Ishikawa (cell line): Measurements from ENCODE around the gene DOK7.

Experiments used
- CREB1 ChIP-seq: IDR thresholded peaks from 2 replicates; pipeline ENCODE4 v1.6.1; 2012; ENCODE audit warnings: low read depth
- EP300 ChIP-seq: IDR thresholded peaks from 2 replicates; pipeline ENCODE4 v1.6.1; 2012; ENCODE audit warnings: borderline replicate concordance
- FOXM1 ChIP-seq: IDR thresholded peaks from 2 replicates; pipeline ENCODE4 v1.6.1; 2012; ENCODE audit warnings: low read depth, borderline replicate concordance
- NFIC ChIP-seq: IDR thresholded peaks from 2 replicates; pipeline ENCODE4 v1.6.1; 2012
- TAF1 ChIP-seq: IDR thresholded peaks from 2 replicates; pipeline ENCODE4 v1.6.1; 2012; ENCODE audit warnings: low read depth, mild to moderate bottlenecking
- TCF12 ChIP-seq: IDR thresholded peaks from 2 replicates; pipeline ENCODE4 v1.6.1; 2012; ENCODE audit warnings: low read depth
- TEAD4 ChIP-seq: IDR thresholded peaks from 2 replicates; pipeline ENCODE4 v1.6.1; 2012
- YY1 ChIP-seq: IDR thresholded peaks from 2 replicates; pipeline ENCODE4 v1.6.1; 2012; ENCODE audit warnings: low read depth
- TF ChIP-seq, protein P1 (sequence below): IDR thresholded peaks from 2 replicates; pipeline ENCODE4 v1.6.1; 2012

DNA sequence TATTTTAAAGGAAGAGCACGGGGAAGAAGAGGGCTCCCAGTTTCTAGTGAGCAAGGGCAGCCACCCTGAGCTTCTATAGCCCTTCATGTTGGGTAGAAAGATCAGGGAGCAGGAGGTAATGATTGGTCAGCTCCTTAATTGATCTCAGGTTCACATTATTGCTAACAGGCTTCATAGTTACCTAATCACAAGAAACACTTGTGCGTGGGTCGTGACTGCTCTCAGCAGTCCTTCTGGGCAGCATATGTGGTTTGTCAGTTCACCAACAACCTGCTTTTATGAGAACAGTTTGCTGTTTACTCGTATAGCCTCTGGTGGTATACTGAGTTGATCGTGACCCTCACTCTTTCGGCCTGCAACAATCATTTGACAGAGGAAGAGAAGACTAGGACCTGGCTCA, 4.7 kb upstream of the DOK7 start:
- TF ChIP-seq TCF12 (no peak), EP300 (no peak), FOXM1 (no peak), CREB1 (no peak), TEAD4 (no peak), NFIC (no peak), YY1 (no peak), TAF1 (no peak)
- TF ChIP-seq, protein P1, sequence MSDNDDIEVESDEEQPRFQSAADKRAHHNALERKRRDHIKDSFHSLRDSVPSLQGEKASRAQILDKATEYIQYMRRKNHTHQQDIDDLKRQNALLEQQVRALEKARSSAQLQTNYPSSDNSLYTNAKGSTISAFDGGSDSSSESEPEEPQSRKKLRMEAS, result no peak
